Measurements from ENCODE around the gene MYH14. TPM values are rescaled to one million over a fixed set of nuclear protein-coding genes. Genes with fewer than 3 reads are reported as not detected.
"Not testable (repeated sequence)": the region's sequence is repeated elsewhere in the genome, so short reads cannot be mapped to it uniquely, and the experiment has no call there.

Gene MYH14
- total RNA-seq, 1 experiment from 2014 or later = not detected

- Mint-ChIP-seq H3K27me3 (ENCODE audit: insufficient read depth, unreplicated experiment) (no peaks in the 10 kb centered on the region), H3K27ac (ENCODE audit: low read depth, unreplicated experiment) (no peak overlapping the region), H3K36me3 (ENCODE audit: insufficient read depth, unreplicated experiment) (peaks cover 6% of the 10 kb centered on the region), H3K9me3 (ENCODE audit: unreplicated experiment) (no peaks in the 10 kb centered on the region), H3K4me1 (ENCODE audit: insufficient read depth, unreplicated experiment) (no peaks in the 10 kb centered on the region), H3K4me3 (ENCODE audit: unreplicated experiment) (no peak overlapping the region)
- DNase-seq (ENCODE audit: unreplicated experiment) = no peak
- intact Hi-C loops (cut with micrococcal nuclease) = no loop called here
- ChIA-PET CTCF (interaction anchor here (0.6 to 1.4 kb wide), 6 partner anchors 12 to 585 kb away, joined by 3 to 4 read pairs (median 4); no protein-coding TSS in a partner anchor), POLR2A (interaction anchor here (0.7 kb wide), 1 partner anchor 544 kb away, joined by 3 read pairs; no protein-coding TSS in a partner anchor)
- TF ChIP-seq CTCF (IDR thresholded peaks at IDR 0.05; ENCODE audit: unreplicated experiment) = no peak
- no TSS peak for BruUV-seq (replicated peaks)
Measured at GRCh38 chr19:50349277-50350057, 146.0 kb downstream of the MYH14 start.

- no TSS peak for BruUV-seq (replicated peaks)
- Mint-ChIP-seq H3K27me3 (ENCODE audit: insufficient read depth, unreplicated experiment) (no peaks in the 10 kb centered on the region), H3K36me3 (ENCODE audit: insufficient read depth, unreplicated experiment) (peaks cover 4% of the 10 kb centered on the region), H3K9me3 (ENCODE audit: unreplicated experiment) (no peaks in the 10 kb centered on the region), H3K4me1 (ENCODE audit: insufficient read depth, unreplicated experiment) (no peaks in the 10 kb centered on the region), H3K4me3 (ENCODE audit: unreplicated experiment) (no peak overlapping the region), H3K27ac (ENCODE audit: low read depth, unreplicated experiment) (no peak overlapping the region)
- TF ChIP-seq CTCF (IDR thresholded peaks at IDR 0.05; ENCODE audit: unreplicated experiment) = no peak
- ChIA-PET POLR2A (interaction anchor here (1.0 kb wide), 1 partner anchor 51 kb away, joined by 3 read pairs; no protein-coding TSS in a partner anchor), CTCF (interaction anchor here (0.5 to 1.5 kb wide), 5 partner anchors 113 to 591 kb away, joined by 3 to 6 read pairs (median 3); no protein-coding TSS in a partner anchor)
- DNase-seq (ENCODE audit: unreplicated experiment) = no peak
- intact Hi-C loops (cut with micrococcal nuclease) = no loop called here
Measured at GRCh38 chr19:50352242-50352641, 148.8 kb downstream of the MYH14 start.

- CTCF ChIA-PET = interaction anchor here (0.7 to 1.5 kb wide), 3 partner anchors 77 to 457 kb away, joined by 3 to 6 read pairs (median 3); no protein-coding TSS in a partner anchor
- H3K36me3 Mint-ChIP-seq (ENCODE audit: insufficient read depth, unreplicated experiment); H3K4me1 Mint-ChIP-seq (ENCODE audit: insufficient read depth, unreplicated experiment); H3K27me3 Mint-ChIP-seq (ENCODE audit: insufficient read depth, unreplicated experiment); intact Hi-C loops (cut with micrococcal nuclease); H3K27ac Mint-ChIP-seq (ENCODE audit: low read depth, unreplicated experiment); BruUV-seq (replicated peaks); H3K9me3 Mint-ChIP-seq (ENCODE audit: unreplicated experiment); DNase-seq (ENCODE audit: unreplicated experiment); H3K4me3 Mint-ChIP-seq (ENCODE audit: unreplicated experiment): not testable (repeated sequence)
- POLR2A ChIA-PET = interaction anchor here (1.0 kb wide), 1 partner anchor 10 kb away, joined by 3 read pairs; no protein-coding TSS in a partner anchor
Measured at GRCh38 chr19:50353487-50353880, 150.1 kb downstream of the MYH14 start.

GRCh38 chr19:50356691-50357177 is 153.3 kb downstream of the MYH14 start:
- H3K36me3 Mint-ChIP-seq (ENCODE audit: insufficient read depth, unreplicated experiment) = no peaks in the 10 kb centered on the region
- POLR2A ChIA-PET = no interaction called here

More at GRCh38 chr19:50356691-50357177, 153.3 kb downstream of the MYH14 start:
- CTCF ChIA-PET = interaction anchor here (0.6 to 2.7 kb wide), 22 partner anchors 9 to 1139 kb away, joined by 3 to 27 read pairs (median 4); partner anchors contain the start of gene NAPSA
- DNase-seq (ENCODE audit: unreplicated experiment) = no peak
- no peak for TF ChIP-seq CTCF (IDR thresholded peaks at IDR 0.05; ENCODE audit: unreplicated experiment)
- BruUV-seq (replicated peaks) = no TSS peak
- intact Hi-C loops (cut with micrococcal nuclease) = loop anchor here (1.0 to 2.0 kb wide), 2 partner anchors 104 to 566 kb away; no protein-coding TSS in a partner anchor
- Mint-ChIP-seq H3K4me3 (ENCODE audit: unreplicated experiment) (no peak overlapping the region), H3K4me1 (ENCODE audit: insufficient read depth, unreplicated experiment) (no peaks in the 10 kb centered on the region), H3K27me3 (ENCODE audit: insufficient read depth, unreplicated experiment) (no peaks in the 10 kb centered on the region), H3K9me3 (ENCODE audit: unreplicated experiment) (no peaks in the 10 kb centered on the region), H3K27ac (ENCODE audit: low read depth, unreplicated experiment) (no peak overlapping the region)
